HG02763 (cell line): ENCODE results near the gene FYB1.

Experiments used
- ATAC-seq: cut with Tn5 transposase; IDR thresholded peaks from one replicate; pipeline ENCODE4 v1.9.1; 2021; ENCODE audit warnings: mild to moderate bottlenecking, moderate library complexity; ENCODE audit not compliant: unreplicated experiment

The FYB1 gene

GRCh38 chr5:39099831-39100230 lies 119.5 kb downstream of the FYB1 start:
- no peak for ATAC-seq

GRCh38 chr5:39093352-39093751 lies 126.0 kb downstream of the FYB1 start:
- ATAC-seq = no peak

GRCh38 chr5:39092581-39093351 lies 126.6 kb downstream of the FYB1 start:
- ATAC-seq = no peak

GRCh38 chr5:39091940-39092580 lies 127.3 kb downstream of the FYB1 start:
- no peak for ATAC-seq

- no peak for ATAC-seq
Observed at GRCh38 chr5:39083968-39084367, 135.4 kb downstream of the FYB1 start.

GRCh38 chr5:39082995-39083394 lies 136.4 kb downstream of the FYB1 start:
- no peak for ATAC-seq

GRCh38 chr5:39080597-39081204 lies 138.7 kb downstream of the FYB1 start:
- ATAC-seq = no peak

GRCh38 chr5:39080168-39080567 lies 139.2 kb downstream of the FYB1 start:
- ATAC-seq = no peak

- no peak for ATAC-seq
Observed at GRCh38 chr5:39079147-39079546, 140.2 kb downstream of the FYB1 start.

GRCh38 chr5:39076757-39077728 lies 142.3 kb downstream of the FYB1 start:
- peak; percentile 8 for ATAC-seq

GRCh38 chr5:39076101-39076756 lies 143.1 kb downstream of the FYB1 start:
- ATAC-seq = no peak

- ATAC-seq = peak; percentile 78
Observed at GRCh38 chr5:39074017-39074814, 145.1 kb downstream of the FYB1 start, which contains the start of gene RICTOR. Gene RICTOR (minus strand): TSS chr5:39074399. CDS start chr5:39074377, 22 bp downstream.

GRCh38 chr5:39073767-39074016 lies 145.7 kb downstream of the FYB1 start:
- peak; percentile 26 for ATAC-seq

GRCh38 chr5:39072925-39073766 lies 146.2 kb downstream of the FYB1 start:
- peak; percentile 37 for ATAC-seq

- ATAC-seq = no peak
Observed at GRCh38 chr5:39068099-39068498, 151.3 kb downstream of the FYB1 start.

- no peak for ATAC-seq
Observed at GRCh38 chr5:39064450-39064849, 154.9 kb downstream of the FYB1 start.

- no peak for ATAC-seq
Observed at GRCh38 chr5:39063037-39063436, 156.3 kb downstream of the FYB1 start.

- ATAC-seq = no peak
Observed at GRCh38 chr5:39062530-39062929, 156.8 kb downstream of the FYB1 start.

- no peak for ATAC-seq
Observed at GRCh38 chr5:39062104-39062503, 157.3 kb downstream of the FYB1 start.
